GM12891 (cell line): ENCODE results near the gene TTC39C.
"Not testable (repeated sequence)": the region's sequence is repeated elsewhere in the genome, so short reads cannot be mapped to it uniquely, and the experiment has no call there.

Experiments
- DNase-seq: peaks from one replicate; pipeline ENCODE4 v3.0.0; 2011; ENCODE audit warnings: low spot score; ENCODE audit not compliant: insufficient read length
- FAIRE-seq: peaks from 2 replicates; lab custom pipeline; 2011; peaks lifted over from hg19 to GRCh38; lab: Jason Lieb, UNC
- PAX5 ChIP-seq: IDR thresholded peaks from 2 replicates; pipeline ENCODE4 v1.6.1; 2011; ENCODE audit warnings: low read length, moderate library complexity, mild to moderate bottlenecking; ENCODE audit not compliant: insufficient read depth, severe bottlenecking
- POLR2A ChIP-seq: IDR thresholded peaks from 2 replicates; pipeline ENCODE4 v1.6.1; 2011; ENCODE audit warnings: low read depth, low read length, control low read depth
- POLR2AphosphoS5 ChIP-seq: IDR thresholded peaks from 2 replicates; pipeline ENCODE4 v1.6.1; 2011; ENCODE audit warnings: low read depth, low read length, control low read depth
- POU2F2 ChIP-seq: IDR thresholded peaks from 2 replicates; pipeline ENCODE4 v1.6.1; 2011; ENCODE audit warnings: low read depth, mild to moderate bottlenecking, control low read depth, low read length, moderate library complexity
- SPI1 ChIP-seq: IDR thresholded peaks from 2 replicates; pipeline ENCODE4 v1.6.1; 2011; ENCODE audit warnings: low read depth, low read length, control low read depth
- TAF1 ChIP-seq: IDR thresholded peaks from 2 replicates; pipeline ENCODE4 v1.6.1; 2011; ENCODE audit warnings: low read depth, low read length, control low read depth

Gene TTC39C

GRCh38 chr18:24138789-24139616 lies 124.4 kb downstream of the TTC39C start, which contains the start of gene CABYR:
TSS of gene CABYR (plus strand) at chr18:24139062. CDS start at chr18:24143115, 4,053 bp downstream.
- peak; percentile 53 for DNase-seq
- TF ChIP-seq SPI1 (no peak), POLR2A (peak; percentile 60), TAF1 (no peak), PAX5 (no peak), POU2F2 (no peak), POLR2AphosphoS5 (peak; percentile 64; the same call in 1 of the 2 replicates)
- FAIRE-seq: peak; percentile 89

GRCh38 chr18:24140697-24141096 lies 126.1 kb downstream of the TTC39C start:
- TF ChIP-seq TAF1 (no peak), POLR2AphosphoS5 (no peak), POU2F2 (no peak)
- DNase-seq (no peak), FAIRE-seq (no peak)

- no peak for FAIRE-seq
- DNase-seq: no peak
- TF ChIP-seq POU2F2 (no peak), POLR2AphosphoS5 (no peak), SPI1 (no peak), PAX5 (no peak), POLR2A (no peak), TAF1 (no peak)
These were observed 127.8 kb downstream of the TTC39C start for GRCh38 chr18:24142376-24142775.

- not testable (repeated sequence) for DNase-seq, FAIRE-seq
These were observed 135.0 kb downstream of the TTC39C start for GRCh38 chr18:24149591-24149990.

GRCh38 chr18:24153397-24153796 lies 138.8 kb downstream of the TTC39C start:
- peak; percentile 68 for TF ChIP-seq SPI1
- no peak for TF ChIP-seq POU2F2
- no peak for TF ChIP-seq TAF1
- no peak for TF ChIP-seq POLR2AphosphoS5
- TF ChIP-seq PAX5: no peak
- no peak for TF ChIP-seq POLR2A
- DNase-seq (peak; percentile 21), FAIRE-seq (no peak)

GRCh38 chr18:24157855-24158254 lies 143.3 kb downstream of the TTC39C start:
- TF ChIP-seq POLR2AphosphoS5: no peak
- TF ChIP-seq TAF1: no peak
- no peak for TF ChIP-seq POU2F2
- TF ChIP-seq SPI1: no peak
- TF ChIP-seq POLR2A: no peak
- TF ChIP-seq PAX5: no peak
- no peak for FAIRE-seq
- no peak for DNase-seq

- DNase-seq (no peak), FAIRE-seq (peak; percentile 61)
- TF ChIP-seq POU2F2: no peak
- TF ChIP-seq PAX5: no peak
- TF ChIP-seq SPI1: no peak
- no peak for TF ChIP-seq POLR2A
- no peak for TF ChIP-seq POLR2AphosphoS5
- TF ChIP-seq TAF1: no peak
These were observed 145.5 kb downstream of the TTC39C start for GRCh38 chr18:24160086-24160485.

GRCh38 chr18:24161304-24161703 lies 146.8 kb downstream of the TTC39C start:
- DNase-seq: no peak
- no peak for FAIRE-seq
- TF ChIP-seq POLR2AphosphoS5 (no peak), POLR2A (no peak), PAX5 (no peak), TAF1 (no peak), POU2F2 (no peak), SPI1 (no peak)

- DNase-seq (no peak), FAIRE-seq (no peak)
- TF ChIP-seq PAX5: no peak
These were observed 153.9 kb downstream of the TTC39C start for GRCh38 chr18:24168496-24168895.

GRCh38 chr18:24170360-24170759 lies 155.8 kb downstream of the TTC39C start:
- FAIRE-seq (no peak), DNase-seq (no peak)
- TF ChIP-seq POLR2A (no peak), TAF1 (no peak), POLR2AphosphoS5 (no peak), PAX5 (no peak), POU2F2 (no peak), SPI1 (no peak)
